HG02981 (cell line): ENCODE measurements around the gene EIF4G3.
"Not testable (repeated sequence)": the region's sequence is repeated elsewhere in the genome, so short reads cannot be mapped to it uniquely, and the experiment has no call there.

Experiments used
- ATAC-seq: cut with Tn5 transposase; IDR thresholded peaks from one replicate; pipeline ENCODE4 v1.9.1; 2021; ENCODE audit warnings: mild to moderate bottlenecking, moderate library complexity; ENCODE audit not compliant: unreplicated experiment

Gene EIF4G3

GRCh38 chr1:20956272-20956671 lies 220.4 kb downstream of the EIF4G3 start:
- ATAC-seq, result no peak

- ATAC-seq, result no peak
Observed at GRCh38 chr1:20950679-20951078, 226.0 kb downstream of the EIF4G3 start.

GRCh38 chr1:20949871-20950590 lies 226.7 kb downstream of the EIF4G3 start:
- no peak for ATAC-seq

- no peak for ATAC-seq
Observed at GRCh38 chr1:20948101-20948500, 228.6 kb downstream of the EIF4G3 start.

- ATAC-seq, result no peak
Observed at GRCh38 chr1:20947409-20947808, 229.3 kb downstream of the EIF4G3 start.

- no peak for ATAC-seq
Observed at GRCh38 chr1:20936621-20937020, 240.1 kb downstream of the EIF4G3 start.

GRCh38 chr1:20936216-20936615 lies 240.5 kb downstream of the EIF4G3 start:
- no peak for ATAC-seq

- no peak for ATAC-seq
Observed at GRCh38 chr1:20935717-20936116, 241.0 kb downstream of the EIF4G3 start.

- peak; percentile 54 for ATAC-seq
Observed at GRCh38 chr1:20932437-20932977, 244.2 kb downstream of the EIF4G3 start.

- ATAC-seq, result peak; percentile 13
Observed at GRCh38 chr1:20931930-20932436, 244.7 kb downstream of the EIF4G3 start.

GRCh38 chr1:20930427-20930826 lies 246.3 kb downstream of the EIF4G3 start:
- no peak for ATAC-seq

- no peak for ATAC-seq
Observed at GRCh38 chr1:20928146-20928545, 248.6 kb downstream of the EIF4G3 start.

- ATAC-seq, result no peak
Observed at GRCh38 chr1:20921285-20921684, 255.4 kb downstream of the EIF4G3 start.

GRCh38 chr1:20913242-20913641 lies 263.5 kb downstream of the EIF4G3 start:
- no peak for ATAC-seq

- ATAC-seq, result not testable (repeated sequence)
Observed at GRCh38 chr1:20907526-20907925, 269.2 kb downstream of the EIF4G3 start.

- no peak for ATAC-seq
Observed at GRCh38 chr1:20903437-20903836, 273.3 kb downstream of the EIF4G3 start.

- no peak for ATAC-seq
Observed at GRCh38 chr1:20900056-20900455, 276.6 kb downstream of the EIF4G3 start.

GRCh38 chr1:20899154-20899972 lies 277.3 kb downstream of the EIF4G3 start:
- no peak for ATAC-seq

GRCh38 chr1:20896826-20897225 lies 279.9 kb downstream of the EIF4G3 start:
- ATAC-seq, result no peak

GRCh38 chr1:20893931-20894330 lies 282.8 kb downstream of the EIF4G3 start:
- no peak for ATAC-seq

- no peak for ATAC-seq
Observed at GRCh38 chr1:20891091-20891490, 285.6 kb downstream of the EIF4G3 start.

GRCh38 chr1:20887246-20887645 lies 289.5 kb downstream of the EIF4G3 start:
- ATAC-seq, result no peak
